Umbilical cord (tissue), 2 donors: Measurements from ENCODE around the gene RSPRY1. TPM values are rescaled to one million over a fixed set of nuclear protein-coding genes. Genes with fewer than 3 reads are reported as not detected.
A peak's percentile ranks its signal among the peaks of the same experiment; 100 is the strongest.

Experiments
- DNase-seq: peaks from one replicate; pipeline ENCODE4 v3.0.0-alpha.2; 2015; ENCODE audit warnings: low spot score
- total RNA-seq: library from RNA; depleted of rRNA; stranded (reverse); fragments of >200 nt; gene quantifications from one replicate; pipeline ENCODE4 v1.2.3, GENCODE V29; 2014; ENCODE audit warnings: low replicate concordance; ENCODE audit not compliant: insufficient read depth

RSPRY1 gene
- total RNA-seq = 63.8 TPM

DNA sequence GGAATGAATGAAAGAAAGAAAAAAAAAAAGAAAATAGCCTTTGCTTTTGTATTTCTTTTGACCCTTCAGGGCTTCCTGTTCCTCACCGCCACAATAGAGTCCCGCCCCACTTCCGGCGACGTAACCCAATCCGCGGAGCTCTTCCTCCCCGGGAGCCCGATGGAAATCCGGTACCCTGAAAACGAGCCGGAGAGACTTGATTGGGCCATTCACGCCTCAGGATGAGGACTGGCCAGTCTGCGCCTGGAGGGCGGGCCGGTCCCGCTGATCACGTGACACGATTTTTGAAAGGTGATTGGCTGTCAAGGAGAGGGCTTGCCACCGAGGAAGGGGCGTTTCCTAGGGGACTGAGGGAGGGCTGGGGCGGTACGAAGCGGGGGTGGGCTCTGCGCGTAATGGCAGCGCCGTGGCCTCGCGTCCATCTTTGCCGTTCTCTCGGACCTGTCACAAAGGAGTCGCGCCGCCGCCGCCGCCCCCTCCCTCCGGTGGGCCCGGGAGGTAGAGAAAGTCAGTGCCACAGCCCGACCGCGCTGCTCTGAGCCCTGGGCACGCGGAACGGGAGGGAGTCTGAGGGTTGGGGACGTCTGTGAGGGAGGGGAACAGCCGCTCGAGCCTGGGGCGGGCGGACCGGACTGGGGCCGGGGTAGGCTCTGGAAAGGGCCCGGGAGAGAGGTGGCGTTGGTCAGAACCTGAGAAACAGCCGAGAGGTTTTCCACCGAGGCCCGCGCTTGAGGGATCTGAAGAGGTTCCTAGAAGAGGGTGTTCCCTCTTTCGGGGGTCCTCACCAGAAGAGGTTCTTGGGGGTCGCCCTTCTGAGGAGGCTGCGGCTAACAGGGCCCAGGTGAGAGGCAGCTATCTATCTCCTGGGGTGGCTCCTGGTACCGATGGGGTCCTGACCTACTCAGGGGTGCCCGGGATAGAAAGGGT, at the start of gene RSPRY1, which contains the start of gene PSME3IP1:
Gene RSPRY1, plus strand, starts transcription at position 385 of the 927 bp plus-strand sequence. CDS start 18,330 bp downstream, outside the sequence.
Gene PSME3IP1, minus strand, starts transcription at position 95 of the 927 bp plus-strand sequence. CDS start 12,185 bp downstream, outside the sequence.
- DNase-seq = peak; percentile 100

DNA sequence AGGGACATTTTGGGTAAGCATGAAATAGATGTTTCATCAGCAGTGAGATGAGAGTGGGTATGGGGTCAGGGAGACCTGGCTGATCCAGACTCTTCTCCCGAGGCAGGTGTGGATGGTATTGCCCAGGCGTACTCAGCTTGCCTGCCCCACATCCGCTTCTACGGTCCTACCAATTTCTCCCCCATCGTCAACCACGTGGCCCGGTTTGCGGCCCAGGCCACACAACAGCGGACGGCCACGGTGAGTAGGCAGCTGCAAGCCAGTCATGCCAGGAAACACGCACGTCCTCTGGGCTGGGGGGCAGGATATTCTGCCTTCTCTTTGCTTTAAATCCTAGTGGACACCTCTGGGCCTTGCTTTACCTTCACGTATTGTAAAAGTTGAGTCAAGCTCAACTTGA, 49.1 kb upstream of the RSPRY1 start:
- no peak for DNase-seq

DNA sequence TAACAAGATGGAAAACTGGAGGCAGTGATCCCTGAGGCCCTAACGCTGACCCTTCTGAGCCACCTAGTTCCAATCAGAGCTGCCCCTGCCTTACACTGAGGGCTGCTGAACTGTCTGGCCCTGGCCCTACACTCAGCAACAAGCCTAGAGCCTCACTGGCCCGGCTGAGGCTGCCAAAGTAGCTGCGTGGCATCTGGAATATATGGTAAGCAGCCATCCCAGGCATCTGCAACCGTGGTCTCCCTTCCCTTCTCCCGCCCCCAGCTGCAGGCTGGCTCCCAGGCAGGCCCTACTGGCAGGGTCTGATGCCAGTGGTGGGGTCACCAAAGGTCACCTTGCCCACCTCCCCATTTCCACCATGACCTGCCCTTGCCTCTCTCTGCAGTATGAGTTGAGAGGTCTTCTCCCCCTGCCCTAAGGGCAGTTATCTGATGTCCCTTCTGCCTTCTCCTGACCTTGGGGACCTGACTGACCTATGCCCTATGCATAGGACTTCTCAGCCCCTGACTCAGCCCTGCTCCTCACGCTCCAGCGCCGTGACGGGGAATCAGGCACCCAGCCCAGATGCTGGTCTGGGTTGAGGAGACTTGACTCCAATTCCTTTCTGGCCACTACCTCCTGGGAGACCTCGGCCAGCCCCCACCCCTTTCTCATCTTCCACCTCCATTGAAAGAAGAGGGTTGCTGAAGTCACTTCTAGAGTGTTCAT, 48.4 kb upstream of the RSPRY1 start:
- DNase-seq = no peak

DNA sequence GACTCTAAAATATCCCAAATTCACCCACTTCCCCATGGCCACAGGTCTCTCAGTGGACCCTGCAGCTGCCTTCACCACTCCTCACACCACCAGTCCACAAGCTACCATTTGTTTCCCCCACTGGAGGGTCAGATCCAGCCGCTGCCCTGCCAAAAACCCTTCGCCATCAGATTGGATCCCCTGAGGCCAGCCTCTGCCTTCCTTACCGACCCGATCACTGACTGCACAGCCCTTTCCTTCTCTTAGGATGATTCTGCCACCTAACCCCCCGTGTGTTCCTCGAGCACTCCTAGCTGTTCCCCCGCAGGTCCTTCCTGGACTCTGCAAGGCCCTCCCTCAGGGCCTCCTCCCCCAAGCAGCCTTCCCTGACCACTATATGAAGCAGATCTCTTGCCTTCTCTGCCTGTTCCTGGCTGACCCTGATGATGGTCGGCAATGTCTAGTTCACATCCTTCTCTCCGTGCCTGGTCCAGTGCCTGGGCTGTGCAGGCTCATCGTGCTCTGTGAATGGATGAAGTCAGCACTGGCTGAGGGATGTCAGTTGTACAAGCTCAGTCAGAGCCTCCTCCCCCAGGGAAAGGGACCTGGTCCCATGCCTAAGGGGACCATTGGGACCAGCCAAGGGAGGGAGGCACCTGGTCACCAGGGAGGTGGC, 47.7 kb upstream of the RSPRY1 start:
- no peak for DNase-seq

DNA sequence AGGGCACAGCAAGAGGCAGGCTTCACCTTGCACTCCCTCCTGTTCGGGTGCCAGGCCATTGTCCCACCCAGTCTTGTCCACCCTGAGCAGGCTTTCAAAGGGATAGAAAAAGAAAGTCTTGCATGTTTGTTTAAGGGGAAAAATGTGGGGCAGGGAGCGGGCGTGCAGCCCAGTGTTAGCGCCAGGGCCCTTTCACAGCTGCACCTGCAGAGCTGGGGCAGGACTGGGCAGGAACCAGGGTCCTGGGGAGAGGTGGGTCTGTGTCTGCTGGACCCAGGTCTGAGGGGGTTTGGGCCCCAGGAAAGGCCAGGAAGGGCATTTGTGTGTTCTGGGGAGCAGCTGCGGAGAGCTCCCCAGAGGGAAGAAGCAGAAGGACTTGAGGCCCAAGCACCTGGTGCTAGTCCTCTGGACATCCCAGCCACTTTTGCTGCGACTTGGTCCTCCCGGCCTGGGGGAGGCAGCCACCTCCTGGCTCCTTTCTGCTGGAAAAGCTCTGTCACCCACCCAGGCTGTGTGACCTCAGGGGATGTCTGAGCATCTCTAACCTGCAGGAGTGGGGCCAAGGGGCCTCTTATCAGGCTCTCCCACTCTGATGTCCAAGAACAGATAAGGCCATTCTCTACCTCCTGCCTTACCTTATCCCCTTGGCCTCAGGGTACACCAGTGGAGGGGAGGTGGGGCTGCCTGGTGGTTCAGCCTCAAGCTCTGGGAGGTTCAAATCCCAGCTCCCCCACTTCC, 45.0 kb upstream of the RSPRY1 start:
- DNase-seq = no peak

DNA sequence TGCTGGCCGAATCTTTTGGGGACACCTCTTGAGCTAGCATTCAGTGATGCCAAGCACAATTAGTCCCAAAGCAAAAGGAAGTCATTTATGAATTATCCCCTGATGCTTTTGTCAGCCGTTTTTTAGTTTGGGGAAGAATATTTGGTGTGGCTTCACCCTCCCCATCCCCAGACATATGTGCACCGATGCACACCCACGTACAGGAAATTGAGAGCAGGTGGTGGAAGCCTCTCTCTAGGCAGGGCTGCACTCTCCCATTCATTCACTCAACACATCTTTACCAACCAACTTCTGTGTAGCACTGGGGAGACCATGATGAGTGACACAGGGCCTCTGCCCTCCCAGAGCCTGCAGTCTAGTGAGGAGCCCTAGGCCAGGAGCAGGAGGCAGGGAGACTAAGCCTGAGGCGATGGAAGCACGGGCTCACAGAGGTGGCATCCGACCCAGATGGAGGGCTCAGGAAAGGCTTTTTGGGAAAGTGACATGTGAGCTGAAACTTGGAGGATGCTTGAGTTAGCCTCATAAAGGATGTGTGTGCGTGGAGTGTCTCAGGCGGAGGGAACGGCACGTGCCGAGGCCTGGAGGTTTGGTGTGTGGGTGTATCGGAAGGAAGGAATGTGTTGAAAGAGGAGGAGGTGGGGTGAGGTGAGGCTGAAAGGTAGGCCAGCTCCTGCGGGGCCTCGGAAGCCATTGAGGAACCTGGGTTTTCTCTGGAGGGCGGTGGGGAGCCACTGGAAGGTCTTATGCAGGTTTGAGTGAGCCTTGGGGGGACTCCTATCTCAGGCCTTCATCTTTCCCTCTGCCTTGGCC, 44.1 kb upstream of the RSPRY1 start:
- DNase-seq = no peak

DNA sequence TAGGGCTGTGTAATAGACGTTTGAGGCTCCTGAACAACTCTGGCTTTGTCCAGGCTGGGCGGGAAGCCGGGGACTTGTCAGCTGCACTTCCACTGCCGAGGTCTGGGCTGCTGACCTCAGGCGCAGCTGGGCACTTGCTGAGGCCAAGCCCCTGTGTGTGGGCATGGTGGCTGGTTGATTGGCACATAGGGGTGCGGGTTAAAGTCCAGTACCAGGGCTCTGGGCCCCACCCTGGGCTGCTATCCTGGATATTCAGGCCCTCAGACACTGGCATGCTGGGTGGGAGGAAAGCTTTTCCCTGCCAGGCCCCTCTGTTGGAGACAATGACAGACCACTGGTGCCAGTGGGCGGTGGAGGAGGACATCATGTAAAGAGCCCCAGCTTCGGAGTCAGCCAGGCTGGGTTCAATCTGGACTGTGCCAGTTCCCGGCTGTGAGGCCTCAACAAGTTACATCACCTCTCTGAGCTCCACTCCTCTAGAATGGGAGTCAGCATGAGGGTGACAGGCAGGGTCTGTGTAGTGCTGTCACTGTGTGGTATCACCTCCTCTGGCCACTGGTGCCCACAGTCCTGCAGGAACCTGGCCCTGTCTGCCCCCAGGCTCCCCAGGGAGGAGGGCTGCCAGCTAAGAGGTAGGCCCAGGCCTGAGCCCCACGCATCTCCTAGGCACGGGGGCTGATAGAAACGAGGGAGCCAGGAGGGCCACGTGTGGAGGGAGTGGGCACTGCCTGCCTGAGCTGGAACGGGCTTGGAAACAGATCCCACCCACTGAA, 42.8 kb upstream of the RSPRY1 start:
- no peak for DNase-seq

DNA sequence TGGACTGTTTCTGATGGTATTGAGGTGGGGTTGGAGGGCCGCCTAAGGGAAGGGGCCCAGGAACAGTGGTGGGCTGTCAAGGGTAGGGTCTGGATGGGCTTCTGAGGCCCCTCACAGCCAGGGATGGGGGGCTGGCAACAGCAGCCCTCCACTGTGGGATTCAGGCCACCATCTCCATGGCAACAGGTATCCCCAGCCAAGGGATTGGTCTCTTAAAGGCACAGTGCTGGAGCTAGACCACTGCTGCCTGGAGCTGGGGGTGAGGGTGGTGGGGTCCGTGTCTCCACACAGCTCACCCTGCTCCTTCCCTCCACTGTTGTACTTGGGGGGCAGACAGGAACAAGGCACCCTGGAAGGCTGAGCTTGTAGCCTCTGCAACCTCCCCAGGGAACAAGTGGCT, 42.1 kb upstream of the RSPRY1 start:
- DNase-seq = no peak

DNA sequence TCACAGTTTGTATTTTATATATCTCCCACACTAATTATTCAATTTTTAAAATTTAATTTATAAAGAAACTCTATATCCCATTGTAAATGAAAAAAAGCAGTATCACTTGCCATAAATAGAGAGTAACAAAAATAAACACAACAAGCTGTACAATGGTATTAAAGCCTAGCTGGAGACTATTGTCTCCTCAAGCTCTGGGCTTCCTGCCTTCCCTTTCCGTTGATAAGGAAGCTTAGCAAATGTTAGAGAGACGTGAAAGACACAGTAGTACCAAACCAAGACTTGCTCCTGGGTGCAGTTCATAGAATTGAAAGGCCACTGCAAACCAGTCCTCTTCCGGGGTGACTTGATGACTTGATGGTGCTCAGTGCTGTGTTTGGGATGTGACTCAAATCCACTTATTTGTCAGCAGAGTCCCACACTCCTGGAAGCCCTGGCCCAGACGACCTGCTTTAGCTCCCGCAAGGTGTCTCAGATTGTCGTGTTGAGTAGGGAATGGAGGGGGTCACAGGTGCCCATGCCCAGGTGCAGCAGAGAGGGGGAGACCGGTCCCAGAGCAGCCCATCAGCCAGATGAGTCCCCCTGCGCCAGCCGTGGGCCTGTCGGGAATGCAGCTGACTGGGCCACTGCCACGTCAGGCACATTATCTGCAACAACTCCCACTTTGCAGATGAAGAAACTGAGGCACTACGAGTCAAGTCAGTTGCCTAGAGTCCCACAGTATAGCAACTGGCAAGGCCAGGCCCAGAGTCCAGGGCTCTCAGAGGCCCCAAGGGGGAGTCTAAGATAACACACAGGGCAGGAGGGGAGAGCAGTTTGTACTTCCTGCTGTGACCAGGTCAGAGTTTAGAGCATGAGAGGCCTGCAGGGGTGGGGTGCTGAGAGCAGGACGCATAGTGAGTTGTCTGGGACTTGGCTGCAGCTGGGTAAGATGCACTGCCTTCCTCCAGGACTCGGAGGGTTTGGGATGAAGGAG, 40.8 kb upstream of the RSPRY1 start:
- no peak for DNase-seq

DNA sequence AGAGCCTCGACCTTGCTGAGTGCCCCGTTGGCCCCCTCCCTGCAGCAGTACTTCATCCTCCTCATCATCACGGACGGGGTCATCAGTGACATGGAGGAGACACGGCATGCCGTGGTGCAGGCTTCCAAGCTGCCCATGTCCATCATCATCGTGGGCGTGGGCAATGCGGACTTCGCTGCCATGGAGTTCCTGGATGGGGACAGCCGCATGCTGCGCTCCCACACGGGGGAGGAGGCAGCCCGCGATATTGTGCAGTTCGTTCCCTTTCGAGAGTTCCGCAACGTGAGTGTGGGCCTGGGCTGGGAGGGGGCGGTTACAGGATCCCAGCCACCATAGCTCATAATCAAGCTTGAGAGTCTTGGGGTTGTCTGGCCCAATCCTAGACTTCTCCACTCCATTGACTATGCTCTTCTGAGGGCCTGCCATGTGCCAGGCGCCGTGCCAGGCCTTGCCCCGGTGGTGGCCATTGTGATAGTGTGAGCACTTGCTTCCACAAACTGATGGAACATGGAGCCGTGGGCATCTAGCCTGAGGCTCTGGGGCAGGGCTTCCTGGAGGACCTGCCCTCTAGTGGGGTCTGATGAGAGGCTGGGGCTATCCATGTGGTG, 40.0 kb upstream of the RSPRY1 start:
- DNase-seq = no peak

DNA sequence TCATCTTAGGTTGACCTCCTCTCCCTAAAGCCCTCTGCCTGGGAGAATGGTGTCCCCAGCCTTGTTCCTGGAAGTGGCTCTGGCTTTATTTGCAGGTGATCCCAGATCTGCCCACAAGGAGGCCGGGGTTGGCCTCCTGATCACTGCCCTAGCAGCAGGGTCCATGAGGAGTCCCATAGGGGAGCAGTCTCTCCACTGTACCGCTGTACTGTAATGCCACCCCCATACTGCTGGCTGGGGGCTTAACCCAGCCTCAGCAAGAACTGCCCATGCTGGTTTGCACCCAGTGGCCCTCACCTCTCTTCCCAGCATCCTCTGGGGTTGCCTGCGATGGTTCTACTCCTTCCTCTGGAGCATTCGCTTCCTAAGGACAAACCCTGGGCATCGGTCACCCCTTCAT, 39.4 kb upstream of the RSPRY1 start:
- no peak for DNase-seq

DNA sequence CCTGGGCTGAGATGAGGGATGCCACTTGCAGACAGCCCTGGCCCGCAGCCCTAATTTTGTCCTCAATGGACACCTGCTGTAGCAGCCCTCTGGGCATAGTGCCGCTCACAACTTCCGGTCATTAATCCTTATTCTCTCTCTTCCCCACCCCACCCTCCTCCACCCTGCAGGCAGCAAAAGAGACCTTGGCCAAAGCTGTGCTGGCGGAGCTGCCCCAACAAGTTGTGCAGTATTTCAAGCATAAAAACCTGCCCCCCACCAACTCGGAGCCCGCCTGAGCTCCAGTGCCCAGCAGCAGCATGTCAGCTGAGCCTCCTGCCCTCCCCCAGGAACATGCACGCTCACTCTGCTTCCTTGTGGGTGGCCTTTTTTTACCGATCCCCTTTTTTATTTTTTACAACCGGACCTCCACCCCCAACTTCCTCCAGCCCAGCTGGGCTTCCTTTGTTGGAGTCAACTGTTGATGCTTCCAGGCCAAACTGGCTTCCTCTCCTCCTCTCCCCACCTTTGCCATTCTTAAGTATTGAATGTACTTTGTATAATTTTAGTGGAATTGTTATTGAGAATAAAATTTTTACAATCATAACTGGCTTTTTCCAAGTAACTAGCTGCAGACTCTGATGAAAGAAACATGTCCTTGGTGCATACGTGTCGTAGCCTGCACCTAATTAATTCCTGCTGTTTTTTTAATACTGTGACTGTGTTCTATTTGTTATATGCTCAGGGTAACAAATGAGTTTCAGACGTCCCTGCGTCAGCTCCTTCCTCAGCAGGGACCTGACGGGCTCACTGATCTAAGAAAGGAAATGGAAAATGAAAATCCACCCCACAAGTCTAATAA, 38.5 kb upstream of the RSPRY1 start:
- peak; percentile 24 for DNase-seq

DNA sequence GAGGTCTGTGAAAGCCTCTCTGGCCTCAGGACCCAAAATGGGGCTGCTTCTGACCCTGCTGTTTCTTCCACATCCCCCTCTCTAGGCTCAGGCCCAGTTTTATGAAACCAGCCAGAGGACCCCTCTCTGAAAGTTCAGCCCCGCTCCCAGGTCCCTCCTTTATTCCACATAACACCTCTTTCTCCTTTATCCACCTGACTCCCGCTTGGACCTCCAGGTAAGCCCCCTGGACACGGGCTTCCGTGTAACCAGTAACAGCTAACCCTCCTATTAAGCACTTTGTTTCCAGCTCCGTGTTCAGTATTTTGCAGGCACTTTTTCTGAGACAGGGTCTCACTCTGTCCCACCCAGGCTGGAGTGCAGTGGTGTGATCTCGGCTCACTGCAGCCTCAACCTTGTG, 37.6 kb upstream of the RSPRY1 start:
- no peak for DNase-seq

DNA sequence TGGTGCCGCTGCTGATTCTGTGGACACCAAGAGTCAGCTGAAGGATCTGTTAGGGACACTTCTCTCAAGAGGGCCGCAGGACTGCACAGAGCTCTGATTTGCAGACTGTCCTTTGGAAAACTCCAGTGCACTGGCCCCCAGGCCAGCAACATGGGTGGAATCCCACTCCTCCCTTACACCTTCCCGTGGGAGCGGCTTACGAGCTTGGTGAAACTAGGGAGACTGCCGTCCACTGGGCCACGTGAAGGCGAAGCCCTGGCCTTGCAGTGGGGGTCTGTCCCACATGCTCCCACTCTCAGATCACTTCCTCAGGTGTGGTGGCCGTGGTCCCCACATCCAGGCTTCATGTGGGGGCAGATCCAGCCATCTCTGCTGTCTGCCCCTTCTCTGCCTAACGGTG, 36.7 kb upstream of the RSPRY1 start:
- DNase-seq = no peak

DNA sequence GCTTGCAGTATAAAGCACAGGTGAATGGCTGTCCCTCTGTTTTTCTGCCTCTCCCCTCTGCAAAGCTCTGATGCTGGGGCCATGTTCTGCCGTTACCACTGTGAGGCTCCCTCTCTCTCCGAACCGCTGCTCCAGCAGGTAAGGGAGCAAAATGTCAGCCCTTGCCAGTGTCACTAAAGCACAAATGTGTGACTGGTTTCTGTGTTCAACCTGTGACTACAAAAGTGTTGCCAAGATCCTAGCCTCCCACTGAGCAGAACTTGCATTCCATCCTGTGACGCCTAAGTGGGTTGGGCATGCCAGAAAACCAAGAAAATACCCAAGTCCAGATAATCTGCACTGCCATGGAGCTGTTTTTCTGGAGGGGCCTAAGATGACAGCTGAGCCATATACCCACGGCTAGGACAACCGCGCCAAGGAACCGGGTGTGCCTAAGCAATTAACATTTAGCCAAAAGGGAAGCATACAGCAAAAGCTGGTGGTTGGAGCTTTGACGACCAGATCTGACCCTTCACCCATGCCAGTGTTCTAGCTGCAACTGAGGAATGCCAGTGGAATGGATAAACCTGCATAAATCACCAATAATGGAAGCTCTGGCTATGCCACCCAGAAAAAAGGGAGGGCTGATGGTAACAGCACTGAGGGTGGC, 35.3 kb upstream of the RSPRY1 start:
- no peak for DNase-seq

DNA sequence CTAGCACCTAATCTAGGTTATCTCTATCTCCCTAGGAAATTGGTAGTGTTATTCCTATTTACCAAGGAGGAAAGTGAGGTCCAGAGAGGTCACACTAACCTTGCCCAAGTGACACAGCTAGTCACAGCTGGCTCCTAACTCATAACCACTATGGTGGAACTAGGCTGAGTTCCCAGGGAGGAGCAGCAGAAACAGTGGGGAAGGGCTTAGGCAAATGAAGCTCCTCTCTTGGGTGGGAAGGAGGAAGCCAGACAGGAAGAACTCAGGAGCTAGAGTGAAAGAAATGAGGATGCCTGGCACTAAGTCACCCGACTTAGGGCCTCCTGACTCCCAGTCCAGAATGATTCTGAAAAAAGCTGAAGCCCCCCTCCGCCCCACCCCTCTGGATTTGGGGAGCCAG, 34.8 kb upstream of the RSPRY1 start:
- DNase-seq = no peak
